PFSK-1 (cell line): Measurements from ENCODE around the gene RYR2.

Source experiments
- FOXP2 ChIP-seq: optimal IDR thresholded peaks from 2 replicates; pipeline ENCODE3; 2011; ENCODE audit warnings: borderline replicate concordance, control low read depth, inconsistent platforms; ENCODE audit not compliant: insufficient read depth; ENCODE audit errors: extremely low read length, extremely low read depth
- POLR2AphosphoS5 ChIP-seq: IDR thresholded peaks from 2 replicates; pipeline ENCODE4 v1.6.1; 2012; ENCODE audit warnings: low read depth, mild to moderate bottlenecking, control low read depth, low read length, moderate library complexity
- REST ChIP-seq, 2 experiments: IDR thresholded peaks; 2 replicates each; pipeline versions ENCODE4 v1.6.1 to v1.8.0; 2011 to 2012; ENCODE audit warnings: low read depth in 2 of 2, low read length in 2 of 2, control low read depth in 1 of 2, inconsistent platforms in 1 of 2, mild to moderate bottlenecking in 1 of 2, moderate library complexity in 1 of 2; ENCODE audit not compliant: insufficient read depth in 1 of 2
- SIN3A ChIP-seq: IDR thresholded peaks from 2 replicates; pipeline ENCODE4 v1.6.1; 2012; ENCODE audit warnings: mild to moderate bottlenecking, low read length, moderate library complexity, borderline replicate concordance; ENCODE audit not compliant: insufficient read depth
- TAF1 ChIP-seq: IDR thresholded peaks from 2 replicates; pipeline ENCODE4 v1.6.1; 2012; ENCODE audit warnings: low read length, control low read depth, borderline replicate concordance; ENCODE audit not compliant: insufficient read depth

The RYR2 gene

DNA sequence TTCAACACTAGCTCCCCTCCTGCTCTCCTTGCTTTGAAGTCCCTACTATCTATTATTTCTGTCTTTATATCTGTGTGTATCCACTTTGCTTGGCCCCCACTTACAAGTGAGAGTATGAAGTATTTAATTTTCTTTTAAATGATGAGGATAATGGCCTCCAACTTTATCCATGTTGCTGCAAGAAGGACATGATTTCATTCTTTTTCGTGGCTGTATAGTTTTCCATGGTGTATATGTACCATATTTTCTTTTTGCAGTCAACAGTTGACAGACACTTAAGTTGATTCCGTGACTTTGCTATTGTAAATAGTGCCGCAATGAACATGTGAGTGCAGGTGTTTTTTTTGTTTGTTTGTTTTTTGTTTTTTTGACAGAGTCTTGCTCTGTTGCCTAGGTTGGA, 483.1 kb downstream of the RYR2 start:
- TF ChIP-seq POLR2AphosphoS5 (no peak), FOXP2 (no peak), TAF1 (no peak), REST (IDR thresholded peaks at IDR 0.05; ENCODE audit: insufficient read depth in 1 of 2, low read depth in 2 of 2, low read length in 2 of 2) (no peak), SIN3A (no peak)

- TF ChIP-seq REST (IDR thresholded peaks at IDR 0.05; ENCODE audit: insufficient read depth in 1 of 2, low read depth in 2 of 2, low read length in 2 of 2) = no peak
- TF ChIP-seq SIN3A = no peak
- no peak for TF ChIP-seq POLR2AphosphoS5
- no peak for TF ChIP-seq FOXP2
- no peak for TF ChIP-seq TAF1
Observed at GRCh38 chr1:237527761-237528160, 485.8 kb downstream of the RYR2 start.

DNA sequence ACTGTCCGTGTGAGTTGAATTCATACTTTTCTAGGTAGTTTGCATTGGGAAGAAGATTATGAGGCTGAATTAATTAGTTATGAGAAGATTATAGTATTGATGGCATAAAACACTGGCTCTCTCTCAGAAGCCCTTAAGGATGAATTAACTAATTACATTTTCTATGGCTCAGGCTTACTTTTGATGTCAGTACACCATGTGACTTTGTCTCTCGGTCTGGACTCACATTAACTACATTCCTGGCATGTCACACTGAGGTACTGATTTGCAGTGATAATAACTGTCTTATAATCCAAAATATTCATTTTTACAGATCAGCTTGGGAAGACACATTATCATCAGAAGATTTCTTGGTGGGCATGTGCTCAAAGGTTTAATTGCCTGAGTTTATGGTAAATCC, 486.6 kb downstream of the RYR2 start:
- TF ChIP-seq TAF1 (no peak), SIN3A (no peak), POLR2AphosphoS5 (no peak), FOXP2 (no peak), REST (IDR thresholded peaks at IDR 0.05; ENCODE audit: insufficient read depth in 1 of 2, low read depth in 2 of 2, low read length in 2 of 2) (no peak)

- no peak for TF ChIP-seq FOXP2
- TF ChIP-seq POLR2AphosphoS5 = no peak
- TF ChIP-seq REST (IDR thresholded peaks at IDR 0.05; ENCODE audit: insufficient read depth in 1 of 2, low read depth in 2 of 2, low read length in 2 of 2) = no peak
- no peak for TF ChIP-seq SIN3A
- TF ChIP-seq TAF1 = no peak
Observed at GRCh38 chr1:237539055-237539454, 497.1 kb downstream of the RYR2 start.
